PC-3 (cell line): ENCODE results near the gene HSPA6.
"Not testable (repeated sequence)": the region's sequence is repeated elsewhere in the genome, so short reads cannot be mapped to it uniquely, and the experiment has no call there.

Experiments used
- CTCF ChIP-seq: fragments of 300-600 bp; sonication (generic); conservative IDR thresholded peaks from 2 replicates; pipeline ENCODE4 v1.5.1; 2017; ENCODE audit warnings: antibody characterized with exemption, low read depth, mild to moderate bottlenecking, low read length
- EZH2 ChIP-seq: fragments of 300-600 bp; sonication (generic); IDR thresholded peaks from one replicate; pipeline ENCODE4 v1.6.1; 2017; ENCODE audit warnings: antibody characterized with exemption, mild to moderate bottlenecking, low read length; ENCODE audit not compliant: unreplicated experiment

DNA sequence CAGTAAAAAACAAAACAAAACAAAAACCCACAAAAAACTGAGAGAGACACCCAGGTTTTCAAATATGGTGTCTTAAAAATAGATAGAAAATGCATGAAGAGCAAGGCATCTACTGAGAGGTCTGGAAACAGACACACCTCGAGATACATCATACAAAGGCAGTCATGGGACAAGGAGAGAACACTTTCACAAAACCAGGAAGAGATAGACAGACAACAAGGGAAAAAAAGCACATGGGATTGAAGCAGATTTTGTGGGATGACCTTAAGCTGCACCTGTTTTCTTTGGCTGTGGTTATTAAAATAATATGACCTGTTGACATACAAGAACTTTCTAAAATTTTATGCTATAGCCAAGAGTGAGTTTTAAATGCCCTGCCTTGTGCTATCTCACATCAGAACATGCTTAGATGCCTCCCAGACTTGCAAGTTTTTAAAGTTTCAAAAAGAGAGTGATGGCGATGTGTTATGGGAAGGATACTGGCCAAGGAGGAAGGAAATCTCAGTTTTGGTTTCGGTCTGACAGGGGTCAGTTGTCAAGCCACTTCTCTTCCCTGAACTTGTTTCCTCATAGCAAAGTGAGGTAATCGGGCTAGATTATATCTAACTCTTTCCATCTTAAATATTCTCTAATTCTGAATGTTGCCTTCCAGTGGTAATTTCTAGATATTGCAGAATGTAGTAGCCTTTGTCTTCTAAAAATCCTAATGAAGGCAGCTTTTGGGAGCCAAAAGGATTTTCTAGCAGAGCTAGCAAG, 36.8 kb downstream of the HSPA6 start:
- peak; percentile 35; the same call in 1 of the 2 replicates for TF ChIP-seq CTCF
- TF ChIP-seq EZH2: not testable (repeated sequence)
